Activated T-cell treated with anti-CD3 and anti-CD28 coated beads for 1 hour (primary cell): ENCODE measurements around the gene GRIK3.
"Not testable (repeated sequence)": the region's sequence is repeated elsewhere in the genome, so short reads cannot be mapped to it uniquely, and the experiment has no call there.

ENCODE experiments used
- DNase-seq: peaks from one replicate; pipeline ENCODE4 v3.0.0-alpha.2; 2020; ENCODE audit warnings: low read depth

Gene GRIK3

DNA sequence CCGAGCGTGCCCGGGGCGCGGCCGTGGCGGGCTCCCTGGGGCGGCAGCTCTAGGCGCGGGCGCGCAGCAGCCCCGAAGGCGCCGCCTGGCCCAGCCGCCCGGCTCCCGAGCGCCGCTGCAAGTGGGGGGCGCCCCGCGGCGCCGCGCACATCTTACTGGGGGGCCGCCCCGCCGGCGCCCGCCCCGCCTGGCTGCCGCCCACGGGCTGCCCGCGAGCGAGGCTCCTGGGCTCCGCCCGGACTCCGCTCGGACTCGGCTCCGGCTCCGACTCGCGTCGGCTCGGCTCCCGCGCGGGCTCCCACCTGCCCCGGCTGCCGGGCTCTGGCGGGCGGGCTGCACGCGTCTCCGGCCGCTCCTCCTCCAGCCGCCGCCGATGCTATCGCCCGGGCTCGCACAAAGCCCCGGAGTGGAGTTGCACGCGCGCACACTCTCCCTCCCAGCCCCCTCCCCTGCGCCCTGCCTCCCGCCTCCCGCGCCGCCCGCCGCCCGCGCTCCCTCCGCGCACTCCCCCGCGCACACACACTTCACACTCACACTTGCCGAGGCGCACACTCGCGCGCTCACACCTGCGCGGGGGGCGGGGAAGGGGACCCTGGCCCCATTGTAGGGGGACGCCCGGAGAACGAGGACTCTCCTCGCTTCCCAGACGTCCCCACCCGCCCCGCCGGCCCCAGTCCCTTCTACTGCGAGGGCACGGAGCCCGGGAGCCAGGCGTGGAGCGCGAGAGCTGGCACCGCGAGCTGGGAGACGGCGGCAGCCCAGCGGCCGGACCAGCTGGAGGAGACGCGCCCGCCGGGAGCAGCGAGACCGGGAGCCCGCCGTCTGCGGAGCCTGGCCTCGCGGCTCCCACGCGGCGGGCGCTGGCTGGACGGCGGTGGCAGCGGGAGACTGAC lies at the start of gene GRIK3:
Gene GRIK3 (minus strand): TSS at position 395 of the 893 bp plus-strand sequence. CDS start 407 bp downstream, outside the sequence.
- DNase-seq = no peak

DNA sequence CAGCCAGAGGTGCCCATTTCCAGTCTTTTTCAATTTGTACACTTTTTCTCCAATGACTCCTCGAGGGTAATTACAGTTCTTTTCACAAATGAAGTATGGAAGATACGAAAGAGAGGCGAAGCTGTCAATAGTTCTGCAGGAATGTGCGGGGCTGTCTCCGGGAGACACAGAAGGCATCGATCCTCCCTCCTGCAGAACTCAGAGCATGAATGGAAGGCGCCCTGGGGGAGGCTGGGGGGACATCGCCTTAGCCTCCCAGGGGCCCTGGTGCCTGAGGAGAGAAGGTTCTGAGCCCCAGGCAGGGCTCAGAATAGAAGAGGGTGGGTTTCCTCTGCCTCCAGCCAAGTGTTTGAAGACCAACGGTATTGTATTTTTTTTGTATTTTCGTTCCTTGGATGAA lies 49.7 kb upstream of the GRIK3 start:
- no peak for DNase-seq

- no peak for DNase-seq
Measured at GRCh38 chr1:37083603-37084002, 49.3 kb upstream of the GRIK3 start.

- not testable (repeated sequence) for DNase-seq
Measured at GRCh38 chr1:37080296-37080986, 46.1 kb upstream of the GRIK3 start.

DNA sequence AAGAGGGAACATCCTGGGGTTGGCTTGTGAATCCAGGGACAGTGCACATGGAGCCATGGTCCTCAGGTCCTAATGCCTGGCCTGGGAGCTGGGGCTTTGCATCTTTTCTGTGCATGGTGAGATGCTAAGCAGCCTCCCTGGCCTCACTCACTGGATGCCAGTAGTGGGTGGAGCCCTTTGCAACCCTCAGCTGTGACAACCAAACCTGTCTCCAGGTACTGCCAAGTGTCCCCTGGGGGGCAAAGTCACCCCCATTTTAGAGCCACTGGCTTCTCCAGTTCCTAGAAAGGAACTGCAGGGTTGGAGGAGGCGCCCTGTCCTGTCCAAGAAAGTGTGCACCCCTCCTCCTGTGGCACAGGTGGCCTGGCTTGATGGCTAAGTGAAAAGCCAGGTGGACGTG lies 44.6 kb upstream of the GRIK3 start:
- DNase-seq = no peak

DNA sequence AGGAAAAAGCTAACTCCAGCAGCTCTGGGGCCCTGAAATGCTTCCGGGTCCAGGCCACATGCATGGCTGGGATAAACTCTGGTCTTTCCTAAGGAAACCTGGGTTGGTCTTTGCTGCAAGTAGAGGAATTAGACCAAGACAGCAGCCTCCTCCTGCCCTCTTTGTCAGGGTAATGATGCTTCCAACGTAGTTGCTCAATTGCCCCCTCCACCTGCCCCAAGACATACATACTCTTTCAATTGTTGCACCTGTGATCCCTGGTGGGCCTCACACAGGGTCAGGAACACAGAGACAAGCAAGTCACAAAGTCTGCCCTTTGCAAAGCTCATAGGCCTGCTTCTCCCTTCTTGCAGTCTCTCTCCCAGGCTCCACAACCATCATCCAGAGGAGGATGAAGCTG lies 41.9 kb upstream of the GRIK3 start:
- no peak for DNase-seq

GRCh38 chr1:37073854-37074379 lies 39.6 kb upstream of the GRIK3 start:
- DNase-seq = no peak

DNA sequence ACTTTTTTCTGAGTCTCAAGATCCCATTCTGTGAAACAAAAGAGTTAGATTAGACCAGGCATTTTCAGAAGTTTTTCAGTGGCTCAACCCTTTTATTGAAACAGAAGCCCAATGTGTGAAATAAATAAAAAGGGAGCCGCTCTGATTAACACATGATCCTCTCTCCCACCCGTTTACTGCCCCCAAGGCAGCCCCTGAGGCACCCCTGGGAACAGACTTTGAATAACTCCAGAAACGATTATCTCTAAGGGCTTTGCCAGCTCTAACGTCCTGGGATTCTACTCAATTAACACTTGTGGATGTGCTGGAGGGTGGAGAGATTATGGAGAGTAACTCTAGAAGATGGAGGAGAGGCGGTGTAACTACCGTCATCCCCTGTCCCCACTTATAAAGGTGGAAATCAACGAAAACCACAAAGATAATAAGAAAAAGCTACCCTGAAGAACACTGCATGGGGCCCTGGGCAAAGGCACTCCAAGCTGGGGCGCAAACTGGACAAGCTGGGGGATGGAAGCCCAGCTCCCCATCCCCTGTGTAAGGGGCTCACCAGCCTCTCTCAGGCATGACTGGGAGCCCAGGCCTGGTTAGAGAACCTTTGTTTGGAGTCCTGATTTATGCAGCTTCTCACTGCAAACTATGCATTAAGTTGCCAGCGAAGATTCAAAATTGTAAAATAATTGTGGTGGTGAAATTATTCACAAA lies 39.0 kb upstream of the GRIK3 start:
- DNase-seq = no peak

GRCh38 chr1:37071829-37072228 lies 37.5 kb upstream of the GRIK3 start:
- no peak for DNase-seq

DNA sequence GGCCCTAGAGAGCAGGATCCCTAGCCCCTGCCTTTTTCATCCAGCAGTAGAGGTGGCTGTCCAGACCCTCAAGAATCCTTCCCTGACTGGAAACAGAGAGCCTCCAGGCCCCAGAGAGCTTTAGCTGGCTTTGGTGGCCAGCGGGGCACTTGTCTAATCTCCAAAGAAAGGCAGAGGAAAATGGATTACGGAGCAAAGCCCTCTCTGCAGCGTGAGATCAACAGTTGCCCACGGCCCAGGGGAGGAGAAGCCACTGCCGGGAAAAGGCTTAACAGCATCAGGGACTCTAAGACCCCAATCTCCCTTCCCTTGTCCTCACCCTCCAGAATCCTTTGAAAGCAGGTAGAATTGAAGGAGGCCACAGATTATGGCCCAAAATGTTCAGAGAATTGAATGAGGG lies 35.8 kb upstream of the GRIK3 start:
- DNase-seq = no peak

GRCh38 chr1:37069406-37069805 lies 35.1 kb upstream of the GRIK3 start:
- no peak for DNase-seq

- no peak for DNase-seq
Measured at GRCh38 chr1:37068897-37069296, 34.6 kb upstream of the GRIK3 start.

DNA sequence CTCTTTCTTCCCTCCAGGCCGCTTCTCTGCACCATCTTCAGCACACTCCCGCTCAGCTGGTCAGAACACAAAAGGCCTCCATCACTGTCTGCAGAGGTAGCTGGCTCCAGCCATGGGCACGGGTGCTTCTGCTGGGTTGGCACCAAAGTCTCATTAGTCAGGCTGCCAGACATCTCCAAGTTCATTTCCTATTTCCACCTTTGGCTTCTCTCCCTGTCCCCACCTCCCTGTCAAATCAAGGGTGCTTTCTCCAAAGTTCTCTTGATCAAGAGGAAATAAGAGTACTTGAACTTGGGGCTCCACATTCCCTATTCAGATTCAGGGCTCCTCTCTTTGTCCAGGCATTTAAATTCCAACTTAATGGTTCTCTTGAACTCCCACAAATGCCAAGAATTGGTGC lies 33.9 kb upstream of the GRIK3 start:
- no peak for DNase-seq

- no peak for DNase-seq
Measured at GRCh38 chr1:37064039-37064438, 29.7 kb upstream of the GRIK3 start.

DNA sequence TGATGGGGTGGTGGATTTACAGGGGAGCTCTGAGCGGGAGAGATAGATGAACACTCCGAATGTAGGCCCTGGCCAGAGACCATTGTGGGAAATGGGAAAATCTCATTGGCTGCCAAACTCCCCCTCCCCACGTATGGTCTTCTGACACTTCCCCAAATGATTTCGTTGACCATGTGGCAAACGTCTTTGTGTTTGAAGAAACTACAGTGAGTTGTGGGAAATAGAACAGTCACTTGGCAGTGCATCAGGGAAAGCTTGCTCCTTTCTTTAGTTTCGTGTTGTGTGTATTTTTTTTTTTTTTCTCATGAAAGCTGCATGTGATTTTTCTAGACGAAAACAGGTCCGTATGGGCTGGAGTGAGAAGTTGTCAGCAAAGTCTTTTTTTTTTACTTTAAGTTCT lies 25.0 kb upstream of the GRIK3 start:
- no peak for DNase-seq

- DNase-seq = no peak
Measured at GRCh38 chr1:37058424-37058988, 24.2 kb upstream of the GRIK3 start.

GRCh38 chr1:37056325-37056724 lies 22.0 kb upstream of the GRIK3 start:
- DNase-seq = no peak

GRCh38 chr1:37055631-37056030 lies 21.3 kb upstream of the GRIK3 start:
- no peak for DNase-seq

- no peak for DNase-seq
Measured at GRCh38 chr1:37053173-37053572, 18.9 kb upstream of the GRIK3 start.

GRCh38 chr1:37052120-37052519 lies 17.8 kb upstream of the GRIK3 start:
- no peak for DNase-seq

- DNase-seq = no peak
Measured at GRCh38 chr1:37051346-37051745, 17.0 kb upstream of the GRIK3 start.

GRCh38 chr1:37047542-37047941 lies 13.2 kb upstream of the GRIK3 start:
- DNase-seq = no peak
